Left forelimb (tissue), 1 donor: ENCODE results near the gene RBM39.
"Not testable (repeated sequence)": the region's sequence is repeated elsewhere in the genome, so short reads cannot be mapped to it uniquely, and the experiment has no call there.

Experiments used
- DNase-seq: peaks from one replicate; pipeline ENCODE4 v3.0.0-alpha.2; 2018; ENCODE audit warnings: low spot score

Gene RBM39

GRCh38 chr20:35706591-35707529 is 35.2 kb downstream of the RBM39 start:
- DNase-seq: not testable (repeated sequence)

GRCh38 chr20:35705894-35706293 is 36.2 kb downstream of the RBM39 start:
- not testable (repeated sequence) for DNase-seq

- DNase-seq: no peak
Observed at GRCh38 chr20:35704514-35705261, 37.4 kb downstream of the RBM39 start.

GRCh38 chr20:35702824-35703695 is 39.0 kb downstream of the RBM39 start:
- no peak for DNase-seq

- DNase-seq: no peak
Observed at GRCh38 chr20:35702051-35702823, 39.8 kb downstream of the RBM39 start.

GRCh38 chr20:35700625-35701148 is 41.4 kb downstream of the RBM39 start:
- no peak for DNase-seq

- DNase-seq: no peak
Observed at GRCh38 chr20:35699957-35700624, 42.0 kb downstream of the RBM39 start.

- DNase-seq: peak; percentile 94
Observed at GRCh38 chr20:35699127-35699956, 42.7 kb downstream of the RBM39 start, which contains the start of the genes NFS1 and ROMO1. Gene NFS1, minus strand, starts transcription at chr20:35699352. Its CDS starts 64 bp downstream, at chr20:35699288. Gene ROMO1, plus strand, starts transcription at chr20:35699405. Its CDS starts 228 bp downstream, at chr20:35699633.

GRCh38 chr20:35698298-35699126 is 43.5 kb downstream of the RBM39 start:
- no peak for DNase-seq

GRCh38 chr20:35697696-35698297 is 44.3 kb downstream of the RBM39 start:
- DNase-seq: no peak

- no peak for DNase-seq
Observed at GRCh38 chr20:35695978-35696377, 46.1 kb downstream of the RBM39 start.

- no peak for DNase-seq
Observed at GRCh38 chr20:35695245-35695749, 46.8 kb downstream of the RBM39 start.

GRCh38 chr20:35690265-35690664 is 51.8 kb downstream of the RBM39 start:
- DNase-seq: no peak

GRCh38 chr20:35686872-35687271 is 55.2 kb downstream of the RBM39 start:
- DNase-seq: not testable (repeated sequence)

GRCh38 chr20:35685368-35685767 is 56.7 kb downstream of the RBM39 start:
- DNase-seq: not testable (repeated sequence)

- no peak for DNase-seq
Observed at GRCh38 chr20:35681960-35682359, 60.1 kb downstream of the RBM39 start.

GRCh38 chr20:35680452-35681183 is 61.4 kb downstream of the RBM39 start:
- no peak for DNase-seq
